Fibroblast of villous mesenchyme (primary cell): ENCODE measurements around the gene CLVS2. TPM values are rescaled to one million over a fixed set of nuclear protein-coding genes. Genes with fewer than 3 reads are reported as not detected.

ENCODE experiments used
- DNase-seq: peaks from one replicate; pipeline ENCODE4 v3.0.0-alpha.2; 2010; ENCODE audit warnings: low read depth
- H3K4me3 ChIP-seq: 2 replicates; pipeline ENCODE4 v1.5.1; 2011; ENCODE audit warnings: low read depth, mild to moderate bottlenecking, low read length
- CTCF ChIP-seq: IDR thresholded peaks from 2 replicates; pipeline ENCODE4 v1.5.1; 2012; ENCODE audit warnings: low read depth, mild to moderate bottlenecking, low read length; ENCODE audit not compliant: insufficient read depth
- total RNA-seq: library from RNA; depleted of rRNA; stranded (reverse); fragments of >200 nt; gene quantifications from 2 replicates; pipeline ENCODE4 v1.2.3, GENCODE V29; 2012

The CLVS2 gene
- total RNA-seq, 1 donor = not detected

GRCh38 chr6:123000244-123000770 lies 4.3 kb downstream of the CLVS2 start:
- TF ChIP-seq CTCF = no peak
- no peak overlapping the region for H3K4me3 ChIP-seq
- no peak for DNase-seq

DNA sequence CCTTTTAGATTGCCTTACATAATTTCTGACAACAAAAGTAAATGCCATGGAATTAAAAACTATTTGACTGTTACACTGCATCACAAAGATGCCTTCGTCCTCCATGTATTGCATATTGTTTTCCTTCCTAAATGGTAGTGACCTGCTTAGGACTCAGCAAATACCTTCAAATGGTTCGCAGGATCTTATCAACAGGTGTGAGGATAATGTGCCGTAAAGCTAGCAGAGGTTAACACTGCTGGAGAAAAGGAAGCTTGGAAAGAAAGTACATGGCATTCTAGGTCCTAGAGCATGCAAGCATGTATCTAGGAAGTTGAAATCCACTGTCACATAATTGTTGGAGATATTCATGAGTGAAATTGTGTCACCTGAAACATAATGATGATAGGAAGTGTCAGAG lies 5.5 kb downstream of the CLVS2 start:
- DNase-seq = no peak
- TF ChIP-seq CTCF = no peak
- H3K4me3 ChIP-seq = no peak overlapping the region

- TF ChIP-seq CTCF = no peak
- no peak for DNase-seq
- no peak overlapping the region for H3K4me3 ChIP-seq
These were observed 11.8 kb downstream of the CLVS2 start for GRCh38 chr6:123007885-123008284.

GRCh38 chr6:123009059-123009458 lies 13.0 kb downstream of the CLVS2 start:
- DNase-seq = no peak
- no peak for TF ChIP-seq CTCF
- no peak overlapping the region for H3K4me3 ChIP-seq

- H3K4me3 ChIP-seq = no peak overlapping the region
- no peak for DNase-seq
- no peak for TF ChIP-seq CTCF
These were observed 18.8 kb downstream of the CLVS2 start for GRCh38 chr6:123014835-123015234.

DNA sequence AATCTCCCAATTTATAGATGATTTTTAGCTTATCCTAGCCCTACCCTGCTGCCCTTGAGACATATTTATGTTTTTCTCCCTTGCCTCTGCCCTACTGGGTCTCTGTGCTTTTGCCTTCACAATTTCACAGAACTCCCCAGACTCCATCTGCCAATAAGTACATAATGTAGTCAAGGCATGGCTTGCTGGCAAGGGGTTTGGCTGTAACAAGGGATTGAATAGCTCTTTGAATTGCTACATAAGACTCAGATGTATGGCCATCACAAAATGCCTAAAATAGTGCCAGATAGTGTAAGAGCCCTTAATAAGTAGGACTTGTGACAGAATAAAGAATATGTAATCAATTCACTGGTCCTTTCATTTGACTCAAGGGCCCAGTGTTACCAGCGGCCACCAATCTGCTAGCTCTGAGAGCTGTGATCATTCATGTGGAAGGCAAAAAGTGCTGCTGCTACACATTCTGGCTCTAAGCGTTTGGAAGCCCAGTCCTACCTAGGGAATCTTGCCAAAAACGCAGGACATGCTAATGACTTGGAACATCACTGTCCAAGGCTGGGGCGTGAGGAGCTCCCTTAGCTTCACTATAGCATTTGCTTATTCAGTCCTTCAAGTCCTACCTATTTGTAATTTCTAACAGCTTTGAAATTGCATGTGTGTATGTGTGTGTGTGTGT lies 20.5 kb downstream of the CLVS2 start:
- no peak for TF ChIP-seq CTCF
- DNase-seq = no peak
- no peak overlapping the region for H3K4me3 ChIP-seq

DNA sequence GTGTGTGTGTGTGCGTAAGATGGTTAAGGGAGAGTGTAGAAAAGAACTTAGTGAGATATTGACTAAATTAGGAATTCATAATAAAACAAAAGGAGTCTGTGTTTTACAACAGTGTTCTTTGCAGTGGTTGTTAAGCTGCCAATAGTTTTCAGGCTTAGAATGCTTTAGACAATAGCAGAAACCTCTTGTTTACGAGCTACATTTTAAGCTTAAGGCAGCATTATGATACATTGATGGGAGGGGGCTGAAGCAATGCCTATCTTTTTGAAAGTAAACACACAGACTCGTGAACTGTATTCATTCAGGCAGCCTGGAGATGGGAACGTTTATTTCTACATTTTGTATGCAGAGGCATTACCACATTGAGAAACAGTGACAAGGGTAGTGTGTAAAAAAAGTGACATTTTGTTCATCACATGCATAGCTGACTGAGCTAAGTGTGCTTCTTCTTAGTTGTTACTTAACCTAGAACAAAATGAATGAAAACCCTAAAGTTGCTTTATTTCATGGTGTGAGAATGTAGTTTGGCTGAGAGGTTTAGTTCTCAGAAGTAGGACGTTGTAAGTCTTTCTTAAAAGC lies 21.2 kb downstream of the CLVS2 start:
- H3K4me3 ChIP-seq = no peak overlapping the region
- TF ChIP-seq CTCF = no peak
- no peak for DNase-seq
